ENCODE measurements around the gene PKP2. TPM values are rescaled to one million over a fixed set of nuclear protein-coding genes. Genes with fewer than 3 reads are reported as not detected.
A peak's percentile ranks its signal among the peaks of the same experiment; 100 is the strongest.
"Not testable (repeated sequence)": the region's sequence is repeated elsewhere in the genome, so short reads cannot be mapped to it uniquely, and the experiment has no call there.

PKP2 gene
- total RNA-seq, 1 donor from 2014 or later: 4.6 TPM

- no peak for DNase-seq (ENCODE audit: low read depth in 2 of 2)
These were observed 717 bp downstream of the PKP2 start for GRCh38 chr12:32895688-32896431.

- DNase-seq (ENCODE audit: low read depth in 2 of 2): no peak
These were observed 2.0 kb downstream of the PKP2 start for GRCh38 chr12:32894566-32894965.

- DNase-seq (ENCODE audit: low read depth in 2 of 2): no peak
These were observed 3.1 kb downstream of the PKP2 start for GRCh38 chr12:32893458-32893857.

GRCh38 chr12:32893043-32893442 lies 3.5 kb downstream of the PKP2 start:
- DNase-seq (ENCODE audit: low read depth in 2 of 2): no peak

- not testable (repeated sequence) for DNase-seq (ENCODE audit: low read depth in 2 of 2)
These were observed 4.2 kb downstream of the PKP2 start for GRCh38 chr12:32892369-32892768.

GRCh38 chr12:32891956-32892355 lies 4.6 kb downstream of the PKP2 start:
- peak; percentile 6 to 28 for DNase-seq (ENCODE audit: low read depth in 2 of 2)

GRCh38 chr12:32891526-32891925 lies 5.1 kb downstream of the PKP2 start:
- no peak for DNase-seq (ENCODE audit: low read depth in 2 of 2)

- no peak for DNase-seq (ENCODE audit: low read depth in 2 of 2)
These were observed 7.4 kb downstream of the PKP2 start for GRCh38 chr12:32889011-32889760.

GRCh38 chr12:32887058-32887457 lies 9.5 kb downstream of the PKP2 start:
- DNase-seq (ENCODE audit: low read depth in 2 of 2): no peak

GRCh38 chr12:32885831-32886230 lies 10.7 kb downstream of the PKP2 start:
- no peak for DNase-seq (ENCODE audit: low read depth in 2 of 2)

- DNase-seq (ENCODE audit: low read depth in 2 of 2): no peak
These were observed 11.6 kb downstream of the PKP2 start for GRCh38 chr12:32884962-32885361.

GRCh38 chr12:32881702-32882101 lies 14.9 kb downstream of the PKP2 start:
- DNase-seq (ENCODE audit: low read depth in 2 of 2): no peak

- DNase-seq (ENCODE audit: low read depth in 2 of 2): no peak
These were observed 15.5 kb downstream of the PKP2 start for GRCh38 chr12:32881107-32881506.

GRCh38 chr12:32879066-32879465 lies 17.5 kb downstream of the PKP2 start:
- DNase-seq (ENCODE audit: low read depth in 2 of 2): not testable (repeated sequence)

GRCh38 chr12:32877601-32878459 lies 18.7 kb downstream of the PKP2 start:
- no peak for DNase-seq (ENCODE audit: low read depth in 2 of 2)

- DNase-seq (ENCODE audit: low read depth in 2 of 2): no peak
These were observed 20.6 kb downstream of the PKP2 start for GRCh38 chr12:32876004-32876403.

GRCh38 chr12:32874975-32875374 lies 21.6 kb downstream of the PKP2 start:
- no peak for DNase-seq (ENCODE audit: low read depth in 2 of 2)

GRCh38 chr12:32874078-32874477 lies 22.5 kb downstream of the PKP2 start:
- no peak for DNase-seq (ENCODE audit: low read depth in 2 of 2)

GRCh38 chr12:32872416-32872815 lies 24.2 kb downstream of the PKP2 start:
- not testable (repeated sequence) for DNase-seq (ENCODE audit: low read depth in 2 of 2)

- DNase-seq (ENCODE audit: low read depth in 2 of 2): no peak
These were observed 25.9 kb downstream of the PKP2 start for GRCh38 chr12:32870716-32871115.

- DNase-seq (ENCODE audit: low read depth in 2 of 2): no peak
These were observed 27.7 kb downstream of the PKP2 start for GRCh38 chr12:32868885-32869284.

GRCh38 chr12:32864731-32865130 lies 31.8 kb downstream of the PKP2 start:
- DNase-seq (ENCODE audit: low read depth in 2 of 2): no peak

Measured in lung microvascular endothelial cell (primary cell).